Left ventricle myocardium superior (tissue), 1 donor: ENCODE results near the gene SH3RF3. TPM values are rescaled to one million over a fixed set of nuclear protein-coding genes. Genes with fewer than 3 reads are reported as not detected.

Experiments used
- ATAC-seq: fragments of 200-7000 bp; cut with Tn5 transposase; one replicate; pipeline ENCODE4 v1.9.1; 2020; ENCODE audit warnings: mild to moderate bottlenecking, moderate library complexity
- DNase-seq: peaks from one replicate; pipeline ENCODE4 v3.0.0-alpha.2; 2020
- intact Hi-C: fragments of 100-400 bp; cut with micrococcal nuclease; formaldehyde crosslinking; loops from one replicate; pipeline ENCODE4 v1.11.0; 2022
- total RNA-seq: library from RNA; stranded (reverse); fragmentation: NEBNext Ultra II Directional; extraction: Animal tissue kit (Norgen Biotek cat#: 25700); gene quantifications from one replicate; pipeline ENCODE4 v1.2.1, GENCODE V29; 2021
- donor health status: DM: no; HTN: yes; CAD: no; lungs with severe emphysema.

Gene SH3RF3
- total RNA-seq, 1 donor from 2014 or later = 7.4 TPM

DNA sequence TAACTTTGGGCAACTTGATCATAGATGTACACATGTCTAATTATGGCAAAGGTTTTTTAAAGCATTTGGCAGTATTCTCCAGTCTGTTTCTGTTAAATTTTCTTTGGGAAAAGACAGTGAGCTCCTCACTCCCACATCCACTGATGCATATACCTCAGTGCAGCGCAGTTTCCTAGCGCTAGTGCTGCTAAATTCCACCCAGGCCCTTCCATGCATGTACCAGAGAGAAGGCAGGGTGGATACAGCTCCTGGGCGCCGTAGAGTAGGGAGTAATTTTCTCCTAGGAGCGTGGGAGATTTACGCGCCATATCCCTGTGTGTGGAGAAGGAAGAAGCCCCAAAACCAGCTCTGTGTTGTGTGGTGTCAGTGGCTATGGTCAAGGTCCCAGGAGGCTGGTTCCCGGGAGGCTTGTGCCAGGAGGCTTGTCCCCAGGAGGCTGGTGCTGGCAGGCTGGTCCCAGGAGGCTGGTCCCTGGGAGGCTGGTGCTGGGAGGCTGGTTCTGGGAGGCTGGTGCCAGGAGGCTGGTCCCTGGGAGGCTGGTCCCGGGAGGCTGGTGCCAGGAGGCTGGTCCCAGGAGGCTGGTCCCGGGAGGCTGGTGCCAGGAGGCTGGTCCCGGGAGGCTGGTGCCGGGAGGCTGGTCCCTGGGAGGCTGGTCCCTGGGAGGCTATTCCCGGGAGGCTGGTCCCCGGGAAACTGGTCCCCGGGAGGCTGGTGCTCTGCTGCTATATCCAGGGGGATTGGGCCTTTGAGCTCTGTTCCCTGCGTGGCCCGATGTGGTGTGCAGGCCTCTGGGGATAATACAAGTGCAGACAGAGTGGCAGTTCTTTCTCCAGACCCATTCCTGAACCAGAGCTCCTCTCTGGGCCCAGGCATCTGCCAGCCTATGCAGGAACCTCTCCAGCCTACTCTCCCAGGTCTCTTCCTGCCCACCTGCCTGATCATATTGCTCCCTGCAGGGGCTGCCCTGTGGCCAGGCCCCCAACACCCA is 323.6 kb downstream of the SH3RF3 start:
- DNase-seq = no peak

DNA sequence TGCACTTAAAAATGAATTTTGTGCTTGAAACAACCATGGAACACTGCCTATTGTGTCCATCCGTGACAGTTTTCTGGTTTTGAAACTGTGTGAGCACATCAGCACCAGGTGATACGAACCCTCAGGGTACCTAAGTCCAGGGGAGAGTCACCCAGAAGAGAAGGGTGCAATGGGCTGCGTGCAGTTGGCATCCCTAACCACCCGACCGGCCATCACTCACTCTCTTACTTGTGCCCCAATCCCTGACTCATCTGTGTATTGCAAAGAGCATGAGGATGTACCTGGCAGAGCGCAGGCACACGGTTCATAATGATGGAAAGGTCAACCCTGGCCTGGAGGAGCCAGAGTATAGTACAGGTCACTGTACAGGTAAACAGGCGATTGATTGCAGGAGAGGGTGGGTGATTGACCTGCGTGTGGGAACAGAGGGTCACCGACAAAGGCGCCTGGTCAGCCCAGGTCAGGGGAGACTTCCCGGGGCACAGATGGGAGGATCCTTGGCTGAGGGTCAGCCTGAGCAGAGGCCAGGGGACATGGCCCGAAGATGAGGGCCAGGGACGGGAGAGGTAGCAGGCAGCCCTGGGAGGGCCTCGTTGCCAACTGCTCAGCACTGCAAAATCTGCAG is 324.5 kb downstream of the SH3RF3 start:
- no peak for DNase-seq
- no peak for ATAC-seq
- intact Hi-C loops = no loop called here

More for the DNA sequence above, 323.6 kb downstream of the SH3RF3 start:
- ATAC-seq = no peak
- intact Hi-C loops = no loop called here

DNA sequence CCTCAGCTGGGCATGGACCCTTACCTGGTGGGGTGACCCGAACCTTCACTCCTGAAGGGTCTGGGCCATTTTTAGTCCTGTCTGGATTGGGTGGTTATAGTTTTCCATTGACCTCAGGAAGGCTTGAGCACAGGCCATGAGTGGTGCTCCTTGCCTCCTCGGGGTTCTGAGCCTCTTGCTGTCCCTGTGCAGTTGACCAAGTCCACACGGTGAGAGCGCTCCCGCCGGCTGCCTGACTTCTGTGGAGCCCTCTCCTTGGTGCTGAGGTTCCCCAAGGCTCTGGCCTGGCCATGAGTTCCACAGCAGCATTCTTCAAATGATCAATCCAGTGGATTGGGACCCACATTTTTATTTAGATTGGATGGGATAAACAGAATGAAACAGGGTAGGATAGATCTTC is 325.3 kb downstream of the SH3RF3 start:
- DNase-seq = no peak
- intact Hi-C loops = no loop called here
- no peak for ATAC-seq

DNA sequence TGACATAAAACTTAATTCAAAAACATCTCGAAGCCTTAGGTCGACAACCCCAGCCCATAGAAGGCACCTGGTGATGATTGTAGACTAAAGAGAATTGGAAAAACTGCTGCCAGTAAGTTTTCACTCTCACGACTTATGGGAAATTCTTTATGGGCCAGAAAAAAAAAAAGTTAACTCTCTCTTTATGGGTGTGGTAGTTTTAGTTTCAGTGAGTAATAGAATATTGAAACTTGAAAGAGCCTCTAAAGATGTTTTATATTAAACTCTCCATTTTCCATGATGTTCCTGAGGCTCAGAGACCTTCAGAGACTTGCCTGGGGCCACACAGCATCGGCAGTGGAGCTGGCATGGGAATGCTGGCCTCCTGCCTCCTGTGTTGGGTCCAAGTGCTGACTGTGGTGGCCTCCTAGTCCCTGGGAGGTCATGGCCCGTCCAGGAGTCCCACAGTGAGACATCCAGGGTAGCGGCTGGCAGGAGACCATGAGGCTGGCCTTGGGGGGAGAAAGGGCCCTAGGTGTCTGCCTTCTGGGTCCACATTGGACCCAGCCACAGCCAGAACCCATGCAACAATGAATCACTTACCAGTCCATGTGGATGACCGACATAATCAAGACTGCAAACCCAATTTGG is 325.9 kb downstream of the SH3RF3 start:
- intact Hi-C loops = no loop called here
- ATAC-seq (no peak), DNase-seq (no peak)

GRCh38 chr2:109455731-109456691 is 327.0 kb downstream of the SH3RF3 start:
- intact Hi-C loops = no loop called here
- DNase-seq (no peak), ATAC-seq (peak; percentile 56)

- intact Hi-C loops = no loop called here
- no peak for ATAC-seq
Observed at GRCh38 chr2:109456776-109457175, 327.8 kb downstream of the SH3RF3 start.

DNA sequence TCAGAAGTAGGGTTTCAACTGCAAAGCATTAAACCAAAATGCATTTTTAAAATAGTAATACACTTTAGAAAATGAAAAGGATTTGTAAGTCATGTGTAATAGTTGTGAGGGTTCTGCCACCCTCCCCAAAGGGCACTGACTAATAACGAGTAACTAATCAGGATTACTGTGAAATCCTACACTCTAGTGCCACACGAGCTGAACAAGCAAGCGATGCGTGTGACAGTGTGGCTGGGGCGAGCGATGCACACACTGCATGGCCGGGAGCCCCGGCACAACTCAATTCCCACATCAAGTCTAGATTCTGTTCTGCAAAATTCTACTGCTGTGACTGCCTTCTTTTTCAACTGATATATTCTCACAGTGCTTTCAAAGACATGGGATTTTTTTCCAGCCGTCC is 328.4 kb downstream of the SH3RF3 start:
- intact Hi-C loops = no loop called here
- DNase-seq = no peak
- ATAC-seq = no peak

More at GRCh38 chr2:109456776-109457175, 327.8 kb downstream of the SH3RF3 start:
- no peak for DNase-seq

- ATAC-seq = no peak
- no peak for DNase-seq
- intact Hi-C loops = no loop called here
Observed at GRCh38 chr2:109457794-109458193, 328.8 kb downstream of the SH3RF3 start.

GRCh38 chr2:109458512-109458911 is 329.5 kb downstream of the SH3RF3 start:
- intact Hi-C loops = no loop called here
- DNase-seq = no peak
- no peak for ATAC-seq

DNA sequence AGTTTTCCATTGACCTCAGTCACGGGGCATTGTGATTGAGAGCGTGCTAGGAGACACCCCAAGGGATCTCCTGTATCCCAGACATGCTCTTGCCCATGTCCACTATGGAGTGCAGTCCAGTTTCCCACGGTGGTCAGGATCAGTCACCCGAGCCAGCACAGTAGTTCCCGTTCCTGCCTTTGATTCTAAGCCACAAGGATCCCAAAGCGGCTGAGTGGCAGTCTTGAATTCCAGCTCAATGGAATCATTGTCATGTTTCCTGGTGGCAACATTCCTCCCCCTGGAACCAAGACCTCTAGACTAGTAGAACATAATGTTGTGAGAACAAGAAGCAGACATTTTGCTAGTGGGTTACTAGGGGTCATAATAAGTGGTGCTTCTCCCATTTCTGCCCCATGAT is 330.5 kb downstream of the SH3RF3 start:
- DNase-seq = no peak
- peak; percentile 23 for ATAC-seq
- intact Hi-C loops = no loop called here

- no peak for ATAC-seq
- intact Hi-C loops = no loop called here
- no peak for DNase-seq
Observed at GRCh38 chr2:109460553-109461324, 331.7 kb downstream of the SH3RF3 start.

DNA sequence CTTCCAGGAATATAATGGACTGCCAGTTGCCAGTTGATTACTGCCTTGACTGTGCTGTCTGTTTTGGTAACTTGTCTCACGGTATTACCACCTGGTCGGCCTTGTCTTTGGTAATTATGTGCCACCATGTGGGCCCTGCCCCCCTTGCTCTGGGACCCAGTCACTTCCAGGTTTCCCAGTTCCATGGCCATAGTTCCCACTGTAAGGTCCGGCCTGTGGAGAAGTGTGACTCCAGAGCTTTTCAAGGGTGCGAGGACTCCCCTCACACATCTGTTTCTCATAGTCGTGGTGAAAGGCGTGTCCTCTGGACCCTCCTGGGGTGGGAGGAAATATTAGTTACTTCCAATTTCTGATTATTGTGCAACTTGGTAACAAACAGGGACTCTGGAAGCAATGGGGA is 334.2 kb downstream of the SH3RF3 start:
- ATAC-seq (no peak), DNase-seq (no peak)
- intact Hi-C loops = no loop called here

GRCh38 chr2:109463891-109464290 is 334.9 kb downstream of the SH3RF3 start:
- intact Hi-C loops = no loop called here
- no peak for ATAC-seq
- no peak for DNase-seq

GRCh38 chr2:109466674-109467575 is 337.9 kb downstream of the SH3RF3 start:
- ATAC-seq = peak; percentile 65
- no peak for DNase-seq
- intact Hi-C loops = no loop called here

- peak; percentile 63 for ATAC-seq
- no peak for DNase-seq
- intact Hi-C loops = no loop called here
Observed at GRCh38 chr2:109467701-109468100, 338.7 kb downstream of the SH3RF3 start.

DNA sequence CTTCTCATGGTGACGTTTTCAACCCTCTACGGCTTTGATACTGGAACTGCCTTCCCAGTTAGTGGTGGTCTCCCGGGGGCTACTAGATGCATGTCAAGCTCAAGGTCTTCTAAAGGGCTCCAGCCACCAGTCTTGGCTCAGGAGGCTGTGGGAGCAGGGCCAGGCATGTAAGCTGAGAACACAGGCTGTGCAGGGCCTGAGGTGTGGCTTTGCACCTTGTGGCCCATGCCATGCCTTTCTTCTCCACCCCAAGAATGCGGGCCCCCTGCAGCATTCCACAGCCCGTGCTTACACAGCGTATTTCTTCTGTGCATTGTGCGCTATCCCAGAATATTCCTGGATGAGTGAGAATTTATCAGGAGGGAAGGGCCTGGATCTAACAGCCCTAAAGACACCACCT is 339.9 kb downstream of the SH3RF3 start:
- ATAC-seq (peak; percentile 58), DNase-seq (peak; percentile 48)
- intact Hi-C loops = no loop called here

GRCh38 chr2:109471658-109472057 is 342.7 kb downstream of the SH3RF3 start:
- DNase-seq (no peak), ATAC-seq (no peak)
- intact Hi-C loops = no loop called here
